Ammon's horn (tissue), 1 donor: ENCODE data around the gene SYNPO2.
A peak's percentile ranks its signal among the peaks of the same experiment; 100 is the strongest.
"Not testable (repeated sequence)": the region's sequence is repeated elsewhere in the genome, so short reads cannot be mapped to it uniquely, and the experiment has no call there.

Experiments
- DNase-seq: peaks from one replicate; pipeline ENCODE4 v3.0.0-alpha.2; 2016; ENCODE audit warnings: low spot score

SYNPO2 gene

GRCh38 chr4:118973295-118973694 lies 84.6 kb downstream of the SYNPO2 start:
- no peak for DNase-seq

- no peak for DNase-seq
These were observed 86.1 kb downstream of the SYNPO2 start for GRCh38 chr4:118974758-118975157.

GRCh38 chr4:118975449-118976192 lies 87.0 kb downstream of the SYNPO2 start:
- no peak for DNase-seq

GRCh38 chr4:118976193-118976560 lies 87.5 kb downstream of the SYNPO2 start:
- not testable (repeated sequence) for DNase-seq

GRCh38 chr4:118977100-118977499 lies 88.4 kb downstream of the SYNPO2 start:
- not testable (repeated sequence) for DNase-seq

GRCh38 chr4:118979712-118980111 lies 91.1 kb downstream of the SYNPO2 start:
- DNase-seq = no peak

- no peak for DNase-seq
These were observed 92.7 kb downstream of the SYNPO2 start for GRCh38 chr4:118981171-118981838.

GRCh38 chr4:118981839-118982381 lies 93.3 kb downstream of the SYNPO2 start:
- peak; percentile 88 for DNase-seq

- no peak for DNase-seq
These were observed 94.6 kb downstream of the SYNPO2 start for GRCh38 chr4:118983293-118983692.

- no peak for DNase-seq
These were observed 95.2 kb downstream of the SYNPO2 start for GRCh38 chr4:118983831-118984230.

GRCh38 chr4:118985170-118986000 lies 96.7 kb downstream of the SYNPO2 start:
- no peak for DNase-seq

- no peak for DNase-seq
These were observed 99.4 kb downstream of the SYNPO2 start for GRCh38 chr4:118987959-118988634.

GRCh38 chr4:118988635-118988972 lies 100.0 kb downstream of the SYNPO2 start:
- no peak for DNase-seq

- DNase-seq = peak; percentile 47
These were observed 100.7 kb downstream of the SYNPO2 start for GRCh38 chr4:118989098-118990080.

- DNase-seq = no peak
These were observed 103.0 kb downstream of the SYNPO2 start for GRCh38 chr4:118991686-118992085.

GRCh38 chr4:118992149-118992548 lies 103.5 kb downstream of the SYNPO2 start:
- no peak for DNase-seq

GRCh38 chr4:118993333-118993732 lies 104.7 kb downstream of the SYNPO2 start:
- no peak for DNase-seq

GRCh38 chr4:118994030-118994429 lies 105.4 kb downstream of the SYNPO2 start:
- peak; percentile 23 for DNase-seq

GRCh38 chr4:118995693-118996391 lies 107.2 kb downstream of the SYNPO2 start:
- no peak for DNase-seq

GRCh38 chr4:118997601-118998000 lies 108.9 kb downstream of the SYNPO2 start:
- no peak for DNase-seq
